Activated gamma-delta T cell treated with anti-CD3 and anti-CD28 coated beads, Interleukin-2, amount 50 U/mL, for 16 hours (primary cell): ENCODE results near the gene SDK2.

Experiments used
- DNase-seq: peaks from one replicate; pipeline ENCODE4 v3.0.0-alpha.2; 2020; ENCODE audit warnings: low read depth

Gene SDK2

GRCh38 chr17:73533127-73533526 is 111.1 kb downstream of the SDK2 start:
- DNase-seq, result no peak

- DNase-seq, result no peak
Measured at GRCh38 chr17:73532421-73532901, 111.8 kb downstream of the SDK2 start.

- DNase-seq, result no peak
Measured at GRCh38 chr17:73531158-73531557, 113.1 kb downstream of the SDK2 start.

- no peak for DNase-seq
Measured at GRCh38 chr17:73528679-73529078, 115.6 kb downstream of the SDK2 start.

GRCh38 chr17:73526952-73527351 is 117.3 kb downstream of the SDK2 start:
- DNase-seq, result no peak

- DNase-seq, result no peak
Measured at GRCh38 chr17:73524941-73525679, 119.1 kb downstream of the SDK2 start.

- DNase-seq, result no peak
Measured at GRCh38 chr17:73522696-73523095, 121.5 kb downstream of the SDK2 start.

- no peak for DNase-seq
Measured at GRCh38 chr17:73522107-73522506, 122.1 kb downstream of the SDK2 start.

GRCh38 chr17:73521376-73521775 is 122.9 kb downstream of the SDK2 start:
- no peak for DNase-seq

- no peak for DNase-seq
Measured at GRCh38 chr17:73520369-73520761, 123.9 kb downstream of the SDK2 start.

- DNase-seq, result no peak
Measured at GRCh38 chr17:73519714-73520368, 124.4 kb downstream of the SDK2 start.

- no peak for DNase-seq
Measured at GRCh38 chr17:73519011-73519410, 125.2 kb downstream of the SDK2 start.

GRCh38 chr17:73516431-73516830 is 127.8 kb downstream of the SDK2 start:
- no peak for DNase-seq

- DNase-seq, result no peak
Measured at GRCh38 chr17:73514146-73514863, 129.9 kb downstream of the SDK2 start.

- DNase-seq, result no peak
Measured at GRCh38 chr17:73513426-73513825, 130.8 kb downstream of the SDK2 start.

- no peak for DNase-seq
Measured at GRCh38 chr17:73511719-73512115, 132.5 kb downstream of the SDK2 start.

GRCh38 chr17:73510981-73511718 is 133.1 kb downstream of the SDK2 start:
- DNase-seq, result no peak

- DNase-seq, result no peak
Measured at GRCh38 chr17:73508931-73509605, 135.2 kb downstream of the SDK2 start.

- no peak for DNase-seq
Measured at GRCh38 chr17:73508057-73508930, 136.0 kb downstream of the SDK2 start.
